T-helper 2 cell treated with Interferon-gamma antibody and Interleukin-4, amounts not matched to agents 5 μg/mL and 100 μg/mL, for 36 hours (primary cell): ENCODE results near the gene LAMA2.

Experiments used
- DNase-seq: peaks from one replicate; pipeline ENCODE4 v3.0.0; 2021; ENCODE audit warnings: low spot score
- H3K27ac Mint-ChIP-seq: one replicate; pipeline ENCODE4 v1.8.0; 2021; ENCODE audit warnings: mild to moderate bottlenecking, mixed read lengths
- H3K27me3 Mint-ChIP-seq: one replicate; pipeline ENCODE4 v1.8.0; 2021; ENCODE audit warnings: low read depth, mixed read lengths
- H3K36me3 Mint-ChIP-seq: one replicate; pipeline ENCODE4 v1.8.0; 2021; ENCODE audit warnings: low read depth, mixed read lengths
- H3K4me1 Mint-ChIP-seq: one replicate; pipeline ENCODE4 v1.8.0; 2021; ENCODE audit warnings: low read depth, mixed read lengths
- H3K4me3 Mint-ChIP-seq: one replicate; pipeline ENCODE4 v1.8.0; 2022; ENCODE audit warnings: mild to moderate bottlenecking, moderate library complexity, mixed read lengths
- H3K9me3 Mint-ChIP-seq: one replicate; pipeline ENCODE4 v1.8.0; 2021; ENCODE audit warnings: mixed read lengths

The LAMA2 gene

GRCh38 chr6:129208415-129209034, 325.6 kb downstream of the LAMA2 start:
- Mint-ChIP-seq H3K4me1 (no peaks in the 10 kb centered on the region), H3K27me3 (no peaks in the 10 kb centered on the region), H3K4me3 (no peak overlapping the region), H3K27ac (no peak overlapping the region), H3K9me3 (no peaks in the 10 kb centered on the region), H3K36me3 (no peaks in the 10 kb centered on the region)
- no peak for DNase-seq

GRCh38 chr6:129209355-129209754, 326.4 kb downstream of the LAMA2 start:
- no peaks in the 10 kb centered on the region for H3K36me3 Mint-ChIP-seq
- no peak for DNase-seq
- H3K27me3 Mint-ChIP-seq = no peaks in the 10 kb centered on the region
- H3K4me1 Mint-ChIP-seq = no peaks in the 10 kb centered on the region
- no peak overlapping the region for H3K4me3 Mint-ChIP-seq
- H3K27ac Mint-ChIP-seq = no peak overlapping the region
- H3K9me3 Mint-ChIP-seq = no peaks in the 10 kb centered on the region

- no peak for DNase-seq
- Mint-ChIP-seq H3K36me3 (no peaks in the 10 kb centered on the region), H3K27ac (no peak overlapping the region), H3K9me3 (no peaks in the 10 kb centered on the region), H3K4me3 (no peak overlapping the region), H3K27me3 (no peaks in the 10 kb centered on the region), H3K4me1 (no peaks in the 10 kb centered on the region)
Observed at GRCh38 chr6:129210684-129211083, 327.7 kb downstream of the LAMA2 start.

- Mint-ChIP-seq H3K36me3 (no peaks in the 10 kb centered on the region), H3K4me1 (no peaks in the 10 kb centered on the region), H3K27me3 (no peaks in the 10 kb centered on the region), H3K4me3 (no peak overlapping the region), H3K27ac (no peak overlapping the region), H3K9me3 (no peaks in the 10 kb centered on the region)
- no peak for DNase-seq
Observed at GRCh38 chr6:129211626-129212025, 328.7 kb downstream of the LAMA2 start.

GRCh38 chr6:129212081-129212480, 329.1 kb downstream of the LAMA2 start:
- no peak for DNase-seq
- Mint-ChIP-seq H3K36me3 (no peaks in the 10 kb centered on the region), H3K27ac (no peak overlapping the region), H3K9me3 (no peaks in the 10 kb centered on the region), H3K4me1 (no peaks in the 10 kb centered on the region), H3K27me3 (no peaks in the 10 kb centered on the region), H3K4me3 (no peak overlapping the region)

- no peak overlapping the region for H3K4me3 Mint-ChIP-seq
- H3K4me1 Mint-ChIP-seq = no peaks in the 10 kb centered on the region
- DNase-seq = no peak
- no peak overlapping the region for H3K27ac Mint-ChIP-seq
- no peaks in the 10 kb centered on the region for H3K27me3 Mint-ChIP-seq
- H3K36me3 Mint-ChIP-seq = no peaks in the 10 kb centered on the region
- H3K9me3 Mint-ChIP-seq = no peaks in the 10 kb centered on the region
Observed at GRCh38 chr6:129215246-129215645, 332.3 kb downstream of the LAMA2 start.

DNA sequence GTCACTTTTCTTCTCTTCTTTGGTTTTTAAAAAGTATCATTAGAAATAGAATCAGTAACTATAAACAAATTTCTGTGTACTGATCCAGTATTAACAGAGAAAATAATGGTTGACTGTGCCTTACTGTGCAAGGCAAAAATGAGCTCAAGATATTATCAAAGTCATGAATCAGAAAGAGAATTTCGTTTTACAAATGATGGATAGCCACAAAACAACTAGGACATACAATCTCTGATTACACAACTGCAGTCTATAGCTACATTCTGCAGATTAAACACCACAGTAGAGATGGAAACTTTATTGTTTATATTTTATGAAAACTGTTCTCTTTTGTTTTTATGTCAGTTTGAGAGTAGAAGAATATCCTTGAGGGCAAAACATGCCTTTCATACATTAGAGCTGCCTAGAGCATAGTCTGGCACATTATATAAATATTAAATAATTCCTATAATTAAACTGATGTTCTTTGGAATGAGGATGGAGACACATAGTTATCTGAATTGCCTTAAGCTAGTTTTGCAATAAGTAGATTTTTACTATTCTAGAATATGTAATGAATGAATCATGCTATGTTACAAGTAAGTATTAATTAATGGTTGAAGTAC, 333.1 kb downstream of the LAMA2 start:
- DNase-seq = no peak
- Mint-ChIP-seq H3K27ac (no peak overlapping the region), H3K36me3 (no peaks in the 10 kb centered on the region), H3K27me3 (no peaks in the 10 kb centered on the region), H3K4me3 (no peak overlapping the region), H3K4me1 (no peaks in the 10 kb centered on the region), H3K9me3 (no peaks in the 10 kb centered on the region)

GRCh38 chr6:129217701-129218100, 334.8 kb downstream of the LAMA2 start:
- DNase-seq = no peak
- H3K27ac Mint-ChIP-seq = no peak overlapping the region
- H3K4me3 Mint-ChIP-seq = no peak overlapping the region
- no peaks in the 10 kb centered on the region for H3K36me3 Mint-ChIP-seq
- no peaks in the 10 kb centered on the region for H3K9me3 Mint-ChIP-seq
- H3K4me1 Mint-ChIP-seq = no peaks in the 10 kb centered on the region
- no peaks in the 10 kb centered on the region for H3K27me3 Mint-ChIP-seq

- H3K27ac Mint-ChIP-seq = no peak overlapping the region
- no peak for DNase-seq
- H3K4me3 Mint-ChIP-seq = no peak overlapping the region
- H3K9me3 Mint-ChIP-seq = no peaks in the 10 kb centered on the region
- H3K27me3 Mint-ChIP-seq = peaks cover 5% of the 10 kb centered on the region
- H3K4me1 Mint-ChIP-seq = no peaks in the 10 kb centered on the region
- H3K36me3 Mint-ChIP-seq = no peaks in the 10 kb centered on the region
Observed at GRCh38 chr6:129233458-129234134, 350.7 kb downstream of the LAMA2 start.

- H3K4me1 Mint-ChIP-seq = no peaks in the 10 kb centered on the region
- no peaks in the 10 kb centered on the region for H3K9me3 Mint-ChIP-seq
- DNase-seq = no peak
- no peak overlapping the region for H3K4me3 Mint-ChIP-seq
- peaks cover 5% of the 10 kb centered on the region for H3K27me3 Mint-ChIP-seq
- no peak overlapping the region for H3K27ac Mint-ChIP-seq
- H3K36me3 Mint-ChIP-seq = no peaks in the 10 kb centered on the region
Observed at GRCh38 chr6:129235167-129236000, 352.4 kb downstream of the LAMA2 start.

DNA sequence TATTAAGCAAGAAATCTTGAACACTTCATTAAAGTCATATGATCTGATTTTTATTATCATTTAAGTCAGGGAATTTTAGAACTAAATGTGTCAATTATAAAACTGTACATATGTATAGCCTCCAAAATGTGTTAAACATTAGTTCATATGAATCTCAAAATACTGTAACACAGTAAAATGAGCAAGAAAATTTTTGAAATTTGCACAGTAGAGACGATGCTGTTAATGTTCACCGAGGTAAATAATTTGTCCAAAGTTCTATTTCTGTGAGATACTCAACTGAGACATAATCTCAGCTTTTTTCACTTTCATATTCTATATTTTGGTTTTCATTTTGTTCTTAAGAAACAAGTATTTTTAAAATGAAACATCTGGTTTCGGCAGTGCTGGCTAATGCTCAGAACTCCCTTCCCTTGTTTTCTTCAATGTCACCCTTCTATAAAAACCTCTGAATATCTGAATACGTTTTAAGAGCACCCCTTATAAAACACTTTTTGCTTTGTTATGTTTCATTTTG, 353.1 kb downstream of the LAMA2 start:
- Mint-ChIP-seq H3K9me3 (no peaks in the 10 kb centered on the region), H3K4me1 (no peaks in the 10 kb centered on the region), H3K27me3 (peaks cover 5% of the 10 kb centered on the region), H3K36me3 (no peaks in the 10 kb centered on the region), H3K27ac (no peak overlapping the region), H3K4me3 (no peak overlapping the region)
- DNase-seq = no peak

- no peak for DNase-seq
- no peak overlapping the region for H3K4me3 Mint-ChIP-seq
- no peak overlapping the region for H3K27ac Mint-ChIP-seq
Observed at GRCh38 chr6:129238991-129239390, 356.1 kb downstream of the LAMA2 start.

DNA sequence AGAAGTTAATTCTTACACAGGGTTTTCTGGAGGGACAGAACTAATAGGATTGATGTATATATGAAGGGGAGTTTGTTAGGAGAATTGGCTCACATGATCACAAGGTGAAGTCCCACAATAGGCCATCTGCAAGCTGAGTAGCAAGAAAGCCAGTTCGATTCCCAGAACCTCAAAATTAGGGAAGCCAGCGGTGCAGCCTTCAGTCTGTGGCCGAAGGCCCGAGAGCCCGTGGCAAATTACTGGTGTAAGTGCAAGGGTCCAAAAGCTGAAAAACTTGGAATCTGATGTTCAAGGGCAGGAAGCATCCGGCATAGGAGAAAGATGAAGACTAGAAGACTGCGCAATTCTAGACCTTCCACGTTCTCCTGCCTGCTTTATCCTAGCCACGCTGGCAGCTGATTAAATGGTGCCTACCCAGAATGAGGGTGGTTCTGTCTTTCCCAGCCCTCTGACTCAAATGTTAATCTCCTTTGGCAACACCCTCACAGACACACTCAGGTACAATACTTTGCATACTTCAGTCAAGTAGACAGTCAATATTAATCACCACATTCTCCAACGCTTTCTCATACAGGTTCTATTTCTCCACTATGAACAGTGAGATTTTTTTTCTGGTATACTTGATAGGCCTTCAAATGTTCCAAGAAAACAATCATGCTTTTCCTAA, 357.0 kb downstream of the LAMA2 start:
- no peak overlapping the region for H3K4me3 Mint-ChIP-seq
- DNase-seq = no peak
- no peaks in the 10 kb centered on the region for H3K36me3 Mint-ChIP-seq
- H3K4me1 Mint-ChIP-seq = no peaks in the 10 kb centered on the region
- H3K27me3 Mint-ChIP-seq = peaks cover 3% of the 10 kb centered on the region
- H3K9me3 Mint-ChIP-seq = no peaks in the 10 kb centered on the region
- no peak overlapping the region for H3K27ac Mint-ChIP-seq

More at GRCh38 chr6:129238991-129239390, 356.1 kb downstream of the LAMA2 start:
- Mint-ChIP-seq H3K9me3 (no peaks in the 10 kb centered on the region), H3K27me3 (peaks cover 3% of the 10 kb centered on the region), H3K36me3 (no peaks in the 10 kb centered on the region), H3K4me1 (no peaks in the 10 kb centered on the region)
